ENCODE results near the gene TC2N.

The TC2N gene

GRCh38 chr14:91778217-91778616, 89.1 kb downstream of the TC2N start:
- TF ChIP-seq CTCF (IDR thresholded peaks at IDR 0.05; ENCODE audit: low read depth, low read length), result no peak
- H3K4me3 ChIP-seq (ENCODE audit: low read depth, low read length), result no peak overlapping the region

- no peak overlapping the region for H3K4me3 ChIP-seq (ENCODE audit: low read depth, low read length)
- no peak for TF ChIP-seq CTCF (IDR thresholded peaks at IDR 0.05; ENCODE audit: low read depth, low read length)
Observed at GRCh38 chr14:91774140-91775096, 92.9 kb downstream of the TC2N start.

- no peak for TF ChIP-seq CTCF (IDR thresholded peaks at IDR 0.05; ENCODE audit: low read depth, low read length)
Observed at GRCh38 chr14:91770185-91770584, 97.2 kb downstream of the TC2N start.

GRCh38 chr14:91755570-91756295, 111.6 kb downstream of the TC2N start:
- H3K4me3 ChIP-seq (ENCODE audit: low read depth, low read length), result no peak overlapping the region
- no peak for TF ChIP-seq CTCF (IDR thresholded peaks at IDR 0.05; ENCODE audit: low read depth, low read length)

More at GRCh38 chr14:91770185-91770584, 97.2 kb downstream of the TC2N start:
- no peak overlapping the region for H3K4me3 ChIP-seq (ENCODE audit: low read depth, low read length)

GRCh38 chr14:91754819-91755218, 112.5 kb downstream of the TC2N start:
- H3K4me3 ChIP-seq (ENCODE audit: low read depth, low read length), result no peak overlapping the region
- no peak for TF ChIP-seq CTCF (IDR thresholded peaks at IDR 0.05; ENCODE audit: low read depth, low read length)

- H3K4me3 ChIP-seq (ENCODE audit: low read depth, low read length), result no peak overlapping the region
- no peak for TF ChIP-seq CTCF (IDR thresholded peaks at IDR 0.05; ENCODE audit: low read depth, low read length)
Observed at GRCh38 chr14:91754185-91754584, 113.2 kb downstream of the TC2N start.

All from WI38 (cell line).